ENCODE data around the gene TAF10. TPM values are rescaled to one million over a fixed set of nuclear protein-coding genes. Genes with fewer than 3 reads are reported as not detected.

TAF10 gene
- total RNA-seq, 1 donor from 2014 or later = 83.6 TPM

GRCh38 chr11:6570691-6571427 lies 41.2 kb downstream of the TAF10 start:
- ATAC-seq (ENCODE audit: poor library complexity) = no peak
- intact Hi-C loops (cut with DNase I) = no loop called here

GRCh38 chr11:6569706-6570105 lies 42.3 kb downstream of the TAF10 start:
- DNase-seq = no peak
- intact Hi-C loops (cut with DNase I) = no loop called here
- no peak for ATAC-seq (ENCODE audit: poor library complexity)

More at GRCh38 chr11:6570691-6571427, 41.2 kb downstream of the TAF10 start:
- peak; percentile 48 for DNase-seq

- DNase-seq = peak; percentile 64
- intact Hi-C loops (cut with DNase I) = no loop called here
- peak; percentile 58 for ATAC-seq (ENCODE audit: poor library complexity)
Observed at GRCh38 chr11:6568191-6568918, 43.7 kb downstream of the TAF10 start.

GRCh38 chr11:6567371-6567745 lies 44.7 kb downstream of the TAF10 start:
- ATAC-seq (ENCODE audit: poor library complexity) (peak; percentile 64), DNase-seq (peak; percentile 47)
- intact Hi-C loops (cut with DNase I) = no loop called here

GRCh38 chr11:6566704-6567370 lies 45.2 kb downstream of the TAF10 start:
- DNase-seq = peak; percentile 44
- intact Hi-C loops (cut with DNase I) = no loop called here

GRCh38 chr11:6565988-6566703 lies 45.9 kb downstream of the TAF10 start:
- DNase-seq (no peak), ATAC-seq (ENCODE audit: poor library complexity) (no peak)
- intact Hi-C loops (cut with DNase I) = no loop called here

More at GRCh38 chr11:6566704-6567370, 45.2 kb downstream of the TAF10 start:
- ATAC-seq (ENCODE audit: poor library complexity) = peak; percentile 61

GRCh38 chr11:6565325-6565724 lies 46.7 kb downstream of the TAF10 start:
- intact Hi-C loops (cut with DNase I) = no loop called here
- DNase-seq = no peak
- no peak for ATAC-seq (ENCODE audit: poor library complexity)

- no peak for ATAC-seq (ENCODE audit: poor library complexity)
- DNase-seq = no peak
- intact Hi-C loops (cut with DNase I) = no loop called here
Observed at GRCh38 chr11:6563667-6564066, 48.3 kb downstream of the TAF10 start.

- intact Hi-C loops (cut with DNase I) = no loop called here
- ATAC-seq (ENCODE audit: poor library complexity) = no peak
- DNase-seq = no peak
Observed at GRCh38 chr11:6563121-6563619, 48.8 kb downstream of the TAF10 start.

GRCh38 chr11:6561288-6561687 lies 50.7 kb downstream of the TAF10 start:
- no peak for ATAC-seq (ENCODE audit: poor library complexity)
- intact Hi-C loops (cut with DNase I) = no loop called here

More at GRCh38 chr11:6561288-6561687, 50.7 kb downstream of the TAF10 start:
- no peak for DNase-seq

Other genes starting within 250 kb of the TAF10 start
- gene SMPD1, start 221.7 kb downstream of the TAF10 start, total RNA-seq = 51.6 TPM
- gene APBB1, start 193.1 kb downstream of the TAF10 start, total RNA-seq = 75.8 TPM
- 0.35 TPM for gene HPX, start 171.2 kb downstream of the TAF10 start, total RNA-seq
- 11.4 TPM for gene TRIM3, start 138.3 kb downstream of the TAF10 start, total RNA-seq
- gene ARFIP2, start 130.9 kb downstream of the TAF10 start, total RNA-seq = 13.9 TPM
- 14.1 TPM for gene TIMM10B, start 130.7 kb downstream of the TAF10 start, total RNA-seq
- 4.2 TPM for gene DNHD1, start 114.9 kb downstream of the TAF10 start, total RNA-seq
- gene RRP8, start 8.6 kb downstream of the TAF10 start, total RNA-seq = 19.8 TPM
- gene ILK, start 8.4 kb downstream of the TAF10 start, total RNA-seq = 191 TPM
- gene TPP1, start 7.2 kb upstream of the TAF10 start, total RNA-seq = 71.5 TPM
- 9.6 TPM for gene DCHS1, start 43.6 kb upstream of the TAF10 start, total RNA-seq
- 46.5 TPM for gene MRPL17, start 71.1 kb upstream of the TAF10 start, total RNA-seq
- not detected for gene OR2AG2, start 159.8 kb upstream of the TAF10 start, total RNA-seq
- gene OR2AG1, start 170.8 kb upstream of the TAF10 start, total RNA-seq = not detected
- not detected for gene OR6A2, start 187.5 kb upstream of the TAF10 start, total RNA-seq
- not detected for gene OR10A5, start 233.5 kb upstream of the TAF10 start, total RNA-seq

Measured in Right ventricle myocardium superior (tissue), 1 donor.